RWPE1 (cell line): ENCODE measurements around the gene YBX1.

Experiments used
- CTCF ChIA-PET: fragments of 350-600 bp; sonication (Branson Sonifier 250); formaldehyde crosslinking; extraction: SDS; loops from one replicate; lab custom pipeline; 2021; lab: Yijun Ruan, JAX
- POLR2A ChIA-PET: fragments of 400-600 bp; formaldehyde crosslinking; extraction: SDS; loops from one replicate; lab custom pipeline; 2020; ENCODE audit warnings: antibody characterized with exemption; ENCODE audit not compliant: low non-redundant PET; lab: Yijun Ruan, JAX
- DNase-seq: peaks from one replicate; pipeline ENCODE4 v3.0.0; 2012; ENCODE audit warnings: low spot score
- H3K27ac ChIP-seq: fragments of 450-650 bp; 2 replicates; pipeline ENCODE4 v1.5.1; 2017
- CTCF ChIP-seq: fragments of 450-650 bp; conservative IDR thresholded peaks from 2 replicates; pipeline ENCODE4 v1.5.1; 2017; ENCODE audit warnings: low read depth, mild to moderate bottlenecking

YBX1 gene

GRCh38 chr1:42660907-42661500 lies 21.2 kb upstream of the YBX1 start:
- ChIA-PET CTCF (no interaction called here), POLR2A (no interaction called here)
- no peak overlapping the region for H3K27ac ChIP-seq
- no peak for TF ChIP-seq CTCF
- no peak for DNase-seq

GRCh38 chr1:42669936-42670335 lies 12.3 kb upstream of the YBX1 start:
- TF ChIP-seq CTCF: no peak
- CTCF ChIA-PET: no interaction called here
- POLR2A ChIA-PET: no interaction called here
- no peak overlapping the region for H3K27ac ChIP-seq
- no peak for DNase-seq

- DNase-seq: no peak
- no peak for TF ChIP-seq CTCF
- ChIA-PET CTCF (no interaction called here), POLR2A (no interaction called here)
- no peak overlapping the region for H3K27ac ChIP-seq
Observed at GRCh38 chr1:42670425-42670824, 11.8 kb upstream of the YBX1 start.

GRCh38 chr1:42674214-42674613 lies 8.0 kb upstream of the YBX1 start:
- POLR2A ChIA-PET: no interaction called here
- CTCF ChIA-PET: no interaction called here
- H3K27ac ChIP-seq: no peak overlapping the region

GRCh38 chr1:42674682-42675081 lies 7.5 kb upstream of the YBX1 start:
- no peak for TF ChIP-seq CTCF
- POLR2A ChIA-PET: no interaction called here
- CTCF ChIA-PET: interaction anchor here (0.6 kb wide), 1 partner anchor 239 kb away, joined by 4 read pairs; no protein-coding TSS in a partner anchor
- DNase-seq: no peak
- no peak overlapping the region for H3K27ac ChIP-seq

More at GRCh38 chr1:42674214-42674613, 8.0 kb upstream of the YBX1 start:
- no peak for TF ChIP-seq CTCF
- no peak for DNase-seq

GRCh38 chr1:42675467-42675866 lies 6.8 kb upstream of the YBX1 start:
- no peak for DNase-seq
- ChIA-PET CTCF (no interaction called here), POLR2A (no interaction called here)
- TF ChIP-seq CTCF: no peak
- H3K27ac ChIP-seq: no peak overlapping the region
